COLO668 (cell line): ENCODE data around the gene STAG3.
"Not testable (repeated sequence)": the region's sequence is repeated elsewhere in the genome, so short reads cannot be mapped to it uniquely, and the experiment has no call there.

Experiments used
- DNase-seq: peaks from one replicate; lab custom pipeline; 2025; ENCODE audit not compliant: unreplicated experiment; lab: John Stamatoyannopoulos, UW

The STAG3 gene

DNA sequence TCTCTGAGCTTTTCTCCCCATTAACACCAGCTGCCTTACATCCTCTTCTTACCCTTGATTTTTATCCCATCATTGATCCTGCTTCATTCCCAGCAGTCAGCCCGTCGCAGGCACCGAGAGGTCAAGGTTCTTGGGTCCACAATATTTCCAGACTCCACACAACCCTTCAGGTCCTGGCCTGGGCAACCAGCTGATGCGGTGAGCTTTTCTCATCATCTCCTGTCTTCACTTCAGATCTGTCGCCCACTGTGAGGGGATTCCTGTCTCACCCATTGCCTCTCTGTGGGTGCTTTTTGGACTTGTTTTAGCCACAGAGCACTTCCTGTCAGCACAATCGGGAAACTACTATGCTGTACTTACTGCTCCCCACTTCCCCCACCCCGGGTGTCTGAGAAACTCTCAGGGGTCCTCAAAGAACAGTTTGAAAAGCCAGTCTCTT is 33.6 kb downstream of the STAG3 start:
- DNase-seq, result no peak

DNA sequence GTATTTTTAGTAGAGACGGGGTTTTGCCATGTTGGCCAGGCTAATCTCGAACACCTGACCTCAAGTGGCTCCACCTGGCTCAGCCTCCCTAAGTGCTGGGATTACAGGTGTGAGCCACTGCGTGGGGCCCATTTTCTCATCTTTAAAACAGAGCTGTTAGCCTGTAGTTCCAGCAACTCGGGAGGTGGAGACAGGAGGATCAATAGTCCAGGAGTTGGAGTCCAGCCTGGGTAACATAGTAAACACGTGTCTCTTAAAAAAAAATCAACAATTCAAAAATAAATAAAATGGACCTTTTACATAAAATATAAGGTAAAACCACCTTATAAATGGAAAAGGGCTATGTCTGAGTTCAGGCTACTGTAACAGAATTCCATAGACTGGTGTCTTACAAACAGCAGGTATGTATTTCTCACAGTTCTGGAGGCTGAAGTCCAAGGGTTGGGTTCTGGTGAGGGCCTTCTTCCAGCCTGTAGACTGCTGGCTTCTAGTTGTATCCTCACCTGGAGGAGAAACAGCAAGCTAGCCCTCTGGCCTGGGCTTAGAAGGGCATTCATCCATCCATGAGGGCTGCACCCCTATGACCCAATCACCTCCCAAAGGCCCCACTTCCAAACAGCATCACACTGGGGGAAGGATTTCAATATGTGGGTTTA is 35.0 kb downstream of the STAG3 start:
- DNase-seq, result no peak

DNA sequence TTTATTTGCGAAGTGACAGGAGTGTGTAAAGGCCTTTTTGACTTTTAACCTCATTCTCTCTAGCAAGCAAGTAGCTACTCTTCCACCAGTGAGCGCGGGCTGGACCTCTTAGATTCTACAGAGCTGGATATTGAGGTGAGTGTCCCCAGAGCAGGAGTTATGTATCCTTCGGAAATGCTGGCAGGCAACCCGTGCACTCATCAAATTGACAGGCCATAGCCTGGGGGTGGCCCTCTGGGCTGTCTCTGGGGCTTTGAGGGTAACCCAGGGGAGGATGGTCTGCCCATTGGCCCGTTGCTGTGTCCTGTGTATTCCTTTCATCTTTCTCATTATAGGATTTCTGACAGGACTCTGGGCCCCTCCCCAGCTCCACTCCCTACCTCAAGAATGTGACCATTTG is 36.0 kb downstream of the STAG3 start:
- DNase-seq, result no peak

DNA sequence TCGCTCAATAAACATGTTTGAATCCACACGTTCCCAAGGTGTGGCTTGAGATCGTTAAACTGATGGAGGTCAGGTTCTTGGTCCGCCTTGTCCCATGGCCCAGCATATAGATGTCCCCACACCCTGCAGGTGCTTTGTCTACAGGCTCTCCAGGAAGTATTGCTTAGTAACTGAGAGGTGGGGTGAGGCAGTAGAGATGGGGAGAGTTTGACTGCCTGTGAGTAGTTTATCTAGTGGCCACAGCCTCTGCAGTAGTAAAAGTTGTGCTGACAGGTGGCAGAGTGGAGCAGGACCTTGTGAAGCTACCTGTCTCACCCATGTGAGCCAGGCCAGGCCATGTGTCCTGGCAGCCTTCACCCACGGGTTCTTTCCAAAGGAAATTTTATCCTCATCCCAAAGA is 36.6 kb downstream of the STAG3 start:
- not testable (repeated sequence) for DNase-seq

DNA sequence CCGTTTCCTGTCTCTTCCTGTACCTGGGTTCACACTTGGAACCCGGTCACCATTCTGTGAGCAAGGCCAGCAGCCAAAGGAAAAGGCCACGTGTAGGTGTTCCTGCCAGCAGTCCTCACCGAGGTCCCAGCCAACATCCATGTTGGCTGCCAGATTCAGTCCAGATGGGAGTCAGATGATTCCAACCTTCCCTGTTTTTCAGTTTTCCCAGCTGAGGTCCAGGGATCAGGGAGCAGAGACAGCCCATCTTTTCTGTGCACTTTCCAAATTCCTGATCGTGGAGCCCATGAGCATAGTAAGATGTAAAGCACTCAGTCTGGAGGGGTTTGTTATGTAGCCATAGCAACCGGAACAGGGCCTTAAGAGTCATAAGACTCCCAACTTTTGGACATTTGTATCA is 38.2 kb downstream of the STAG3 start:
- no peak for DNase-seq

DNA sequence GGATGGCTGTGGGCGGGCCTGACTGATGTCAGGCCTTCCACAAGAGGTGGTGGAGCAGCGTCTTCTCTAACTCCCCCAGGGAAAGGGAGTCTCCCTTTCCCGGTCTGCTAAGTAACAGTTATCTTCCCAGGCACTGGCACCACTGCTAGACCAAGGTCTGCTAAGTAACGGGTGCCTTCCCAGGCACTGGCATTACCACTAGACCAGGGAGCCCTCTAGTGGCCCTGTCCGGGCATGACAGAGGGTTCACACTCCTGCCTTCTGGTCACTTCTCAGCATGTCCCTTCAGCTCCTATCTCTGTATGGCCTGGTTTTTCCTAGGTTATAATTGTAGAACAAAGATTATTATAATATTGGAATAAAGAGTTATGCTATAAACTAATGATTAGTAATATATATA is 40.2 kb downstream of the STAG3 start:
- peak; percentile 69 for DNase-seq

DNA sequence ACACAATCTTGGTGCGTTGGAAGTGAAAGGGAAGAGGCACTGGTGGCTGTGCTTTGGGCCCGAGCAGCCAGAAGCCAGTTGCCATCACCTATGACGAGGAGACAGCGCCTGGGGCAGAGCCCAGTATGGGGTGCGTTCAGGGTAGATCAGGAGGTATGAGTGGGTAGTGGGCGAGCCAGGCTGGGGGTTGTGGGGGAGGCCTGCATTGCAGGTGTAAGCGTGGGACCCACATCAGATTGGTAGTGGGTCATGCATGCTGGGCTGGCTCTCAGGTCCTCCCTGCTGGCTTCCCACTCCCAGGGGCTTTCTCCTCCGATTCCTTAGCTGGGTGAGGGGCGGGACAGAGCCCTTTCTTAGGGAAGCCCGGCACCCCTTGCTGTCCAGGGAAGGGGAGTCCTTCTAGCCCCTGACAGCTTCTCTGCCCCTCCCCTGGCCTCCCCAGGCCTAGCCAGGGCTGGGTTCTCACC is 41.6 kb downstream of the STAG3 start:
- no peak for DNase-seq

DNA sequence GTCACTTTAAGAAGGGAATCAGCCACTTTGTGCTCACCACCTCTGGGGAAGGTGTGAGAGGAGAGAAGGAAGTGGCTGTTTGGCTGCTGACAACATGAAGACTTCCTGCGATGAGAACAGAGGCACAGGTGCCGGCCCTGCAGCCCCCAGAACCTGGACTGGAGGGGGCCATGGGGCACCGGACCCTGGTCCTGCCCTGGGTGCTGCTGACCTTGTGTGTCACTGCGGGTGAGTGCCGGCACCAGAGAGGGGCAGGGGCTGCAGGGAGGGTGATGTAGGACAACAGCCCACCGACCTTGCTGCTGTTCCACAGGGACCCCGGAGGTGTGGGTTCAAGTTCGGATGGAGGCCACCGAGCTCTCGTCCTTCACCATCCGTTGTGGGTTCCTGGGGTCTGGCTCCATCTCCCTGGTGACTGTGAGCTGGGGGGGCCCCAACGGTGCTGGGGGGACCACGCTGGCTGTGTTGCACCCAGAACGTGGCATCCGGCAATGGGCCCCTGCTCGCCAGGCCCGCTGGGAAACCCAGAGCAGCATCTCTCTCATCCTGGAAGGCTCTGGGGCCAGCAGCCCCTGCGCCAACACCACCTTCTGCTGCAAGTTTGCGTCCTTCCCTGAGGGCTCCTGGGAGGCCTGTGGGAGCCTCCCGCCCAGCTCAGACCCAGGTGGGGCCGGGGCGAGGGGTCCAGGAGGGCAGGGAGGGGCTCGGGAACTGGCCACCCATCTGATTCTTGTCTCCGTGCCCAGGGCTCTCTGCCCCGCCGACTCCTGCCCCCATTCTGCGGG is 42.3 kb downstream of the STAG3 start, which contains the start of gene PVRIG:
PVRIG (plus strand) TSS at position 149 of the 785 bp plus-strand sequence; CDS start at position 171, 22 bp downstream.
- not testable (repeated sequence) for DNase-seq

DNA sequence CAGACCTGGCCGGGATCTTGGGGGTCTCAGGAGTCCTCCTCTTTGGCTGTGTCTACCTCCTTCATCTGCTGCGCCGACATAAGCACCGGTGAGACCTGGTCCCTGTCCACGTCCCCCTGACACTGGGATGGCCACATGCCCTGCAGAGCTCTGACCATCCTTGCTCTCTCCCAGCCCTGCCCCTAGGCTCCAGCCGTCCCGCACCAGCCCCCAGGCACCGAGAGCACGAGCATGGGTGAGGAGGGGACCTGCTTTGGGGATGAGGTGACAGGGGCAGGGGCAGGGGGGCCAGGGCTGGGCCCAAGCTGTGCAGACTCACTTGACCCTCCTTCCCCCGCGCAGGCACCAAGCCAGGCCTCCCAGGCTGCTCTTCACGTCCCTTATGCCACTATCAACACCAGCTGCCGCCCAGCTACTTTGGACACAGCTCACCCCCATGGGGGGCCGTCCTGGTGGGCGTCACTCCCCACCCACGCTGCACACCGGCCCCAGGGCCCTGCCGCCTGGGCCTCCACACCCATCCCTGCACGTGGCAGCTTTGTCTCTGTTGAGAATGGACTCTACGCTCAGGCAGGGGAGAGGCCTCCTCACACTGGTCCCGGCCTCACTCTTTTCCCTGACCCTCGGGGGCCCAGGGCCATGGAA is 43.0 kb downstream of the STAG3 start:
- no peak for DNase-seq

DNA sequence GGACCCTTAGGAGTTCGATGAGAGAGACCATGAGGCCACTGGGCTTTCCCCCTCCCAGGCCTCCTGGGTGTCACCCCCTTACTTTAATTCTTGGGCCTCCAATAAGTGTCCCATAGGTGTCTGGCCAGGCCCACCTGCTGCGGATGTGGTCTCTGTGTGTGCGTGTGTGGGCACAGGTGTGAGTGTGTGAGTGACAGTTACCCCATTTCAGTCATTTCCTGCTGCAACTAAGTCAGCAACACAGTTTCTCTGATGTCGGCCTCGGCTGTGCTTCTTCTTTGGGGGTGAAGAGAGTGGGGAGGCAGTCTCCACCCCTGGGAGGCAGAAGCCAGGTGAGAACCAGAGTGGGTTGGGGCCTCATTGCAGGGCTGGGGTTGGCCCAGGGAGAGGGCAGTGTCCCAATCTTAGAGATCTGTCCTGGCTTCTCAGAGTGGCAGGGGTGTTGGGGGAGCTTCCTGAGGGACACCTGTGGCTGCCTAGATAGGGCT is 43.6 kb downstream of the STAG3 start:
- DNase-seq, result no peak

DNA sequence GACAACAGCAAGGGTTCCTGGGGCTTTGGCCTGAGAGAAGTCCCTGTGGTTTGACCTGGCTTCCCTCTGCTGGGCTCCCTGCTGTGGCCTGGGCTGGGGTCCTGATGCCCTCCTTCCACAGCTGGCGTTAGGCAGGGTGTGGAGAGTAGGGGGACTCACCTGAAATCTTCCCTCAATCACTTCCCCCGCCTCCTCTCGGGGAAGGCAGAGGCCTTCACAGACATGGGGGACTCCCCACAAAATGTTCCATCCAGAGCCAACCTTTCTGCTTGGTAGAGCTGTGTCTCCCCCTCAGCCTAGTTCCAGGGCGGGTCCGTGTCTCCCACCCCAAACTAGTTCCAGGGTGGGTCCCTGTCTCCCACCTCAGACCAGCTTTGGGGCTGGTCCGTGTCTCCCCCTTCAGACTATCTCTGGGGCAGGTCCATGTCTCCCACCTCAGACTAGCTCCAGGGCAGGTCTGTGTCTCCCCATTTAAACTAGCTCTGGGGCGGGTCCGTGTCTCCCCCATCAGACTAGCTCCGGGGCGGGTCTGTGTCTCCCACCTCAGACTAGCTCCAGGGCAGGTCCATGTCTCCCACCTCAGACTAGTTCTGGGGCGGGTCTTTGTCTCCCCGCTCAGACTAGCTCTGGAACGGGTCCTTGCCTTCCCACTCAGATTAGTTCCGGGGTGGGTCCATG is 44.2 kb downstream of the STAG3 start:
- DNase-seq, result no peak

DNA sequence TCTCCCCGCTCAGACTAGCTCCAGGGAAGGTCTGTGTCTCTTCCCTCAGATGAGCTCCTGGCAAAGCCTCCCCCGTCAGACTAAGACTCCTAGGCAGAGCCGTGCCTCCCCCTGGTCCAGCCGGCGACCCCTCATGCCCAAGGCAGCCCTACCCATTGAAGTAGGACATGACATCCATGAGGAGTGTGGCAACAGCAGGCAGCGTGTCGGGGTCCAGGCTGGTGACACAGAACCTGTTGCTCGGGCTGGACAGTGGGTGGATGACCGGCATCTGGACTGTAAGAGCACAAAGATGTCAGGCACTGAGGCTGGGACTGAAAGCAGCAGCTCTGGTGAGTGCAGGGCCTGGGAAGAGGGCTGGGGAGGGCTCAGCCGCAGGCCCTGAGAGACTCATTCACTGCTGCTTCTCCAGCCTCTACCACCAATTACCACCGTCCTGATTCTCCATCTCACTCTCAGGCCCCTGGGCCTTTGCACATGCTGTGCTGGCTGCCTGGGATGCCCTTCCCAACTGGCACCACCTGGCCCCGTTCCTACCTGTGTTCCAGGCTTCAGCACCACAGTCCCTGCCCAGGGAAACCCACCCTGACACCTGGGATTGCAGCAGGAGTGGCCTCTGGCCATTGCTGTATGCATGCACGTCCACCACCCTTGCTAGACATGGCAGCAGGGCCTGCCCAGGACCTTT is 44.9 kb downstream of the STAG3 start:
- DNase-seq, result no peak

DNA sequence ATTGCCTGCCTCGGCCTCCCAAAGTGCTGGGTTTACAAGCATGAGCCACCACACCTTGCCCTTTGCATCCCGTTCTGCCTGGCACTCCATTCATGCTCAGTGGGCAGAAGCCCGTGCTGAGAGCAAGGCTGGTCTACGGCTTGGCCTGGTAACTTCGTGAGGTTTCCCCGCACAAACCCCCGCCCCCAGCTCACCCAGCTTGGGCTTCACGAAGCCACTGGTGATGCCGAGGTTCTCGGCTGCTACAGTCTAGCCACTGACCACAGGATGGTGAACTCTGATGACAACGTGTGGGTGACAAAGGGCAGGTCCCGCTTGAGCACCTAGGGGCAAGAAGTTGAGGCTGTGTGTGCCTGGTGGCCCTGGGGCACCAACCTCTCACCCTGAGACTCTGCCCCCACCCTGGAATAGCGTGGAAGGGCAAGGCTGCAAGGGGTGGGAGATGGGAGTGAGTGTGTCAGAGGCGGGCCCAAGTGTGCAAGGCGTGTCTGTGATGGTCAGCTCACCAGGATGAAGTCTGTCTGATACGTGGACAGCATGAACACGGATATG is 45.7 kb downstream of the STAG3 start:
- DNase-seq, result not testable (repeated sequence)

DNA sequence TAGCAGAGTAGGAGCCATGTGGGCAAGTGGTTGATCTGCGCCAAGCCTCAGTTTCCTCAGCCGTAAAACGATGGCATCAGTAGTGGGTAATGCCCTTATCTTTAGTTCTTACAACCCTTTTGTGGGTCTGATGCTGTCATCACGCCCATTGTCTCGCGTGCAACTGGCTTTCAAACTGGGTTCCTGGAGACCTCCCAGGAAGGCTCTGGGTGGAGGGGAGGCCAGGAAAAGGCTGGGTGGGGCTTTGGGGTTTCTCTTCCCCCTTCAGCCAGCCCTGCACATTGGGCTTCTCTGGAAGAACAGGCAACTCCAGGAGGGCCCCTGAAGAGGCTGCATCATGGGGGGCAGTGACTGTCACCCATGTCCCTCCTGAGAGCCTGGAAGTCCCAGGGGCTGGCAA is 47.2 kb downstream of the STAG3 start:
- DNase-seq, result not testable (repeated sequence)

DNA sequence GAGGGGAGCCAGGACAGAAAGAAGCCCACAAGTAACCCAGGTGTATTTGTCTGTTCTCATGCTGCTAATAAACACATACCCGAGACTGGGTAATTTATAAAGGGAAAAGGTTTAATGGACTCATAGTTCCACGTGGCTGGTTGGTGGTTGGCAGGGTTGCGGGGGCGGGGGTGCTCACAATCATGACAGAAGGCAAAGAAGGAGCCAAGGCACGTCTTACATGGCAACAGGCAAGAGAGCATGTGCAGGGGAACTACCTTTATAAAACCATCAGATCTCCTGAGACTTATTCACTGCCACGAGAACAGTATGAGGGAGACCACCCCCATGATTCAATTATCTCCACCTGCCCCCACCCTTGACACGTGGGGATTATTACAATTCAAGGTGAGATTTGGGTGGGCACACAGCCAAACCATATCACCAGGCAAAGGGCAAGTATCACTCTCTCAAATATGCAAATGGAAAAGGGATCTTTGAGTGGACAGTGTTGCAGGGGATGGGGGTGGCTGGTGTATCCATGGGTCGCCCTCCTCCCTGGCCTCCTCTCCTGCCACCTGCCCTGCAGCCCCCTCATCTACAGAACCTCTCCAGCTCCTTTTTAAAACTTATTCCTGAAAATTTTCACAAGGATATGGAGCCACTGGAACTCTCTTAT is 57.1 kb downstream of the STAG3 start:
- DNase-seq, result not testable (repeated sequence)

DNA sequence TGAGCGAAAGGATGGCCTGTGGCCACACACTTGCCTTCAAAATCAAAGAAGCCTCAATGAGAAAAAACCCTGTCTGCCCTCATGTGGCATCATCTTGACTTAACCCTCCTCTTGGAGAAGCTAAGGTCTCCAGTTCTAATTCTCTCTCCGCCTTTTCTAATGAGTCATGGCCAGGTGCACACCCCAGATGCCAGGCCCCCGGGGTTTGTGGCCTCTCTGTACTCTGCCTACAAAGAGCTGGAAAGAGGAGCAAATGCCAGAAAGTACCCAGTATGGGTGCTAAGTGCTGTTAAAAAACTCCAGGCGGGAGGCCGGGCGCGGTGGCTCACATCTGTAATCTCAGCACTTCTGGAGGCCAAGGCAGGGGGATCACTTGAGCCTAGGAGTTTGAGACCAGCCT is 62.3 kb downstream of the STAG3 start:
- DNase-seq, result not testable (repeated sequence)

DNA sequence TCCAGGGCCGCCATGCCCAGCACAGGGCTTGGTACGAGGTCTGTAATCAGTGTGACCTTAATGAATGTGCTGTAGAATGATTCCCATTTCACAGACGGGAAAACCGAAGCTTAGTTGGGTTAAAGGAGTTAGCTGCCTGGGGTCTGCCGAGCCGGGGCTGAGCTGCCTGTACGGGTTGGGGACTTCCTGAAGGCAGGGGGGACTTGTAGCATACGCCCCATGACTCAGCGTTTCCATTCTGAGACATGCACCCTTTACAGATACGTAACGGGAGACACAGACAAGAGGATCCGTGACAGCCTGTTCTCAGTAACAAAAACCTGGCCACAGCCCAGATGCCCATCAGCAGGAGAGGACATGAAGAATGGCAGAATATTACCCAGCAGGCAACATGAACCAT is 65.7 kb downstream of the STAG3 start:
- DNase-seq, result not testable (repeated sequence)

DNA sequence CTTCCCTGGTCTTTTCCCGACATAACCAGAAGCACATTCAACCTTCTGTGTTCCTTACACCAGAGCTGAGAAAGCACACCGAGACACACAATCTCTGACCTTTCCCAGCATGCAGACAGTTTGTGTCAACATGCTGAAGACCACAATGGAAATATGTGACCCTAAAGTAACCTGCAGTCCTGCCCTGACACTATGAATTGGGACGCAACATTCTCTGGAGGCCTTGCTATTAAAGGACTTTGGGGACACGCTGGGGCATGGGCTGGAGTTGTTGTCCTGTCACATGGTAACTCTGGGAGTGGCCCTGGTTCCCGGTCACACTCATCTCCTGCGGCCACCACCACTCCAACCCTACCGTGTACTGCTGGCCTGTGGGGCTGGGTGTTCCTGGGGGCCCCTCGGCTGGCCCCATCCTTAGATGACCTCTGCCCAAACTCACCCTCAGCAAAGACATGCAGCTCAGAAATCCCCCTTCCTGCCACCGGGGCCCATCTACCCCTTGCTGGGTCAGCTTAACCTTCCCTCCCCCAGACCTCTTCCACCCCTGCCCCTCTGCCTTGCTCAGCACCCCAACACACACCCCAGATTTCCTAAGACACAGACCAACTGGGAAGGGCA is 67.4 kb downstream of the STAG3 start:
- DNase-seq, result not testable (repeated sequence)
